WTC11 (cell line): ENCODE results near the gene DTNA. TPM values are rescaled to one million over a fixed set of nuclear protein-coding genes. Genes with fewer than 3 reads are reported as not detected.

Experiments used
- ATAC-seq: fragments of 200-7000 bp; cut with Tn5 transposase; 2 replicates; pipeline ENCODE4 v1.10.0; 2021; ENCODE audit warnings: mild to moderate bottlenecking, moderate library complexity
- CTCF ChIA-PET: fragments of 300-600 bp; sonication (Branson Sonifier 250); formaldehyde crosslinking; loops from one replicate; lab custom pipeline; 2021; ENCODE audit warnings: antibody characterized with exemption; lab: Charles Lee
- POLR2A ChIA-PET: fragments of 350-600 bp; sonication (Branson Sonifier 250); formaldehyde crosslinking; loops from one replicate; lab custom pipeline; 2021; ENCODE audit warnings: antibody characterized with exemption; lab: Charles Lee
- DNase-seq: peaks from one replicate; pipeline ENCODE4 v3.0.0; 2021; ENCODE audit warnings: low spot score
- H3K27ac Mint-ChIP-seq: 2 replicates; pipeline ENCODE4 v1.8.0; 2021; ENCODE audit warnings: mixed read lengths
- H3K27me3 Mint-ChIP-seq: 2 replicates; pipeline ENCODE4 v1.8.0; 2021; ENCODE audit warnings: low read depth, mild to moderate bottlenecking, moderate library complexity, mixed read lengths
- H3K36me3 Mint-ChIP-seq: 2 replicates; pipeline ENCODE4 v1.8.0; 2021; ENCODE audit warnings: mixed read lengths
- H3K4me1 Mint-ChIP-seq: 2 replicates; pipeline ENCODE4 v1.8.0; 2022; ENCODE audit warnings: mixed read lengths
- H3K4me3 Mint-ChIP-seq: 2 replicates; pipeline ENCODE4 v1.8.0; 2021; ENCODE audit warnings: mild to moderate bottlenecking, moderate library complexity, mixed read lengths
- H3K9me3 Mint-ChIP-seq: 2 replicates; pipeline ENCODE4 v1.8.0; 2021; ENCODE audit warnings: mixed read lengths
- ATF1 ChIP-seq: sonication (generic); formaldehyde crosslinking; IDR thresholded peaks from 2 replicates; pipeline ENCODE4 v1.8.1; 2023; ENCODE audit warnings: mild to moderate bottlenecking, moderate library complexity, missing genetic modification reagents
- CBFB ChIP-seq: sonication (generic); formaldehyde crosslinking; IDR thresholded peaks from 2 replicates; pipeline ENCODE4 v1.8.1; 2022; ENCODE audit warnings: mild to moderate bottlenecking, low read depth, missing genetic modification reagents
- ESRRA ChIP-seq: sonication (generic); formaldehyde crosslinking; IDR thresholded peaks from 2 replicates; pipeline ENCODE4 v1.8.1; 2022; ENCODE audit warnings: mild to moderate bottlenecking, missing genetic modification reagents, borderline replicate concordance
- FOXK1 ChIP-seq: sonication (generic); formaldehyde crosslinking; IDR thresholded peaks from 2 replicates; pipeline ENCODE4 v1.8.0; 2022; ENCODE audit warnings: mild to moderate bottlenecking, moderate library complexity, missing genetic modification reagents
- NR1H2 ChIP-seq: sonication (generic); formaldehyde crosslinking; IDR thresholded peaks from 2 replicates; pipeline ENCODE4 v1.9.0; 2021; ENCODE audit warnings: mild to moderate bottlenecking, moderate library complexity, missing genetic modification reagents
- OVOL2 ChIP-seq: fragments of 250-450 bp; sonication (Bioruptor Pico); IDR thresholded peaks from 2 replicates; pipeline ENCODE4 v1.9.0; 2021; ENCODE audit warnings: mild to moderate bottlenecking, borderline replicate concordance
- SP1 ChIP-seq: sonication (generic); formaldehyde crosslinking; conservative IDR thresholded peaks from 2 replicates; pipeline ENCODE4 v1.8.1; 2022; ENCODE audit warnings: missing genetic modification reagents
- ZNF138 ChIP-seq: sonication (generic); formaldehyde crosslinking; conservative IDR thresholded peaks from 2 replicates; pipeline ENCODE4 v1.8.1; 2022; ENCODE audit warnings: mild to moderate bottlenecking, moderate library complexity, missing genetic modification reagents
- total RNA-seq: library from RNA; stranded (reverse); gene quantifications from 3 replicates; pipeline ENCODE4 v1.2.3, GENCODE V29; 2021
- TF ChIP-seq, protein P1 (sequence below): fragments of 200-600 bp; IDR thresholded peaks from 2 replicates; pipeline ENCODE4 v1.8.0; 2022; ENCODE audit warnings: antibody characterized with exemption
- TF ChIP-seq, protein P2 (sequence below): sonication (generic); formaldehyde crosslinking; IDR thresholded peaks from 2 replicates; pipeline ENCODE4 v1.8.1; 2022; ENCODE audit warnings: missing genetic modification reagents, borderline replicate concordance
- TF ChIP-seq, protein P3 (sequence below): sonication (generic); formaldehyde crosslinking; IDR thresholded peaks from 2 replicates; pipeline ENCODE4 v1.8.0; 2023; ENCODE audit warnings: mild to moderate bottlenecking, missing genetic modification reagents
- TF ChIP-seq, protein P4 (sequence below): sonication (generic); formaldehyde crosslinking; IDR thresholded peaks from 2 replicates; pipeline ENCODE4 v1.8.0; 2023; ENCODE audit warnings: missing genetic modification reagents, mild to moderate bottlenecking, borderline replicate concordance
- TF ChIP-seq, protein P5 (sequence below): fragments of 250-450 bp; sonication (Bioruptor Pico); IDR thresholded peaks from 2 replicates; pipeline ENCODE4 v1.9.0; 2021; ENCODE audit warnings: moderate library complexity, mild to moderate bottlenecking, inconsistent platforms, borderline replicate concordance
- TF ChIP-seq, protein P6 (sequence below): fragments of 250-450 bp; sonication (Bioruptor Pico); IDR thresholded peaks from 2 replicates; pipeline ENCODE4 v1.9.0; 2021; ENCODE audit warnings: mild to moderate bottlenecking
- TF ChIP-seq, protein P7 (sequence below): sonication (generic); formaldehyde crosslinking; IDR thresholded peaks from 2 replicates; pipeline ENCODE4 v1.8.0; 2022; ENCODE audit warnings: mild to moderate bottlenecking, missing genetic modification reagents

Gene DTNA
- total RNA-seq, 1 experiment from 2014 or later, result 16.1 TPM

GRCh38 chr18:34800381-34800780 lies 90.3 kb downstream of the DTNA start:
- CTCF ChIA-PET, result no interaction called here
- Mint-ChIP-seq H3K36me3 (no peaks in the 10 kb centered on the region), H3K9me3 (no peaks in the 10 kb centered on the region), H3K4me3 (no peak overlapping the region), H3K27ac (no peak overlapping the region), H3K27me3 (no peaks in the 10 kb centered on the region), H3K4me1 (peaks cover 30% of the 10 kb centered on the region)
- no peak for TF ChIP-seq SP1 (CRISPR knock-in tag)
- TF ChIP-seq, protein P1, sequence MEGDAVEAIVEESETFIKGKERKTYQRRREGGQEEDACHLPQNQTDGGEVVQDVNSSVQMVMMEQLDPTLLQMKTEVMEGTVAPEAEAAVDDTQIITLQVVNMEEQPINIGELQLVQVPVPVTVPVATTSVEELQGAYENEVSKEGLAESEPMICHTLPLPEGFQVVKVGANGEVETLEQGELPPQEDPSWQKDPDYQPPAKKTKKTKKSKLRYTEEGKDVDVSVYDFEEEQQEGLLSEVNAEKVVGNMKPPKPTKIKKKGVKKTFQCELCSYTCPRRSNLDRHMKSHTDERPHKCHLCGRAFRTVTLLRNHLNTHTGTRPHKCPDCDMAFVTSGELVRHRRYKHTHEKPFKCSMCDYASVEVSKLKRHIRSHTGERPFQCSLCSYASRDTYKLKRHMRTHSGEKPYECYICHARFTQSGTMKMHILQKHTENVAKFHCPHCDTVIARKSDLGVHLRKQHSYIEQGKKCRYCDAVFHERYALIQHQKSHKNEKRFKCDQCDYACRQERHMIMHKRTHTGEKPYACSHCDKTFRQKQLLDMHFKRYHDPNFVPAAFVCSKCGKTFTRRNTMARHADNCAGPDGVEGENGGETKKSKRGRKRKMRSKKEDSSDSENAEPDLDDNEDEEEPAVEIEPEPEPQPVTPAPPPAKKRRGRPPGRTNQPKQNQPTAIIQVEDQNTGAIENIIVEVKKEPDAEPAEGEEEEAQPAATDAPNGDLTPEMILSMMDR, result no peak
- TF ChIP-seq ESRRA (CRISPR knock-in tag), result no peak
- TF ChIP-seq ATF1, result no peak
- TF ChIP-seq, protein P2, sequence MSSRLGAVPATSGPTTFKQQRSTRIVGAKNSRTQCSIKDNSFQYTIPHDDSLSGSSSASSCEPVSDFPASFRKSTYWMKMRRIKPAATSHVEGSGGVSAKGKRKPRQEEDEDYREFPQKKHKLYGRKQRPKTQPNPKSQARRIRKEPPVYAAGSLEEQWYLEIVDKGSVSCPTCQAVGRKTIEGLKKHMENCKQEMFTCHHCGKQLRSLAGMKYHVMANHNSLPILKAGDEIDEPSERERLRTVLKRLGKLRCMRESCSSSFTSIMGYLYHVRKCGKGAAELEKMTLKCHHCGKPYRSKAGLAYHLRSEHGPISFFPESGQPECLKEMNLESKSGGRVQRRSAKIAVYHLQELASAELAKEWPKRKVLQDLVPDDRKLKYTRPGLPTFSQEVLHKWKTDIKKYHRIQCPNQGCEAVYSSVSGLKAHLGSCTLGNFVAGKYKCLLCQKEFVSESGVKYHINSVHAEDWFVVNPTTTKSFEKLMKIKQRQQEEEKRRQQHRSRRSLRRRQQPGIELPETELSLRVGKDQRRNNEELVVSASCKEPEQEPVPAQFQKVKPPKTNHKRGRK (CRISPR knock-in tag), result no peak
- TF ChIP-seq, protein P3, sequence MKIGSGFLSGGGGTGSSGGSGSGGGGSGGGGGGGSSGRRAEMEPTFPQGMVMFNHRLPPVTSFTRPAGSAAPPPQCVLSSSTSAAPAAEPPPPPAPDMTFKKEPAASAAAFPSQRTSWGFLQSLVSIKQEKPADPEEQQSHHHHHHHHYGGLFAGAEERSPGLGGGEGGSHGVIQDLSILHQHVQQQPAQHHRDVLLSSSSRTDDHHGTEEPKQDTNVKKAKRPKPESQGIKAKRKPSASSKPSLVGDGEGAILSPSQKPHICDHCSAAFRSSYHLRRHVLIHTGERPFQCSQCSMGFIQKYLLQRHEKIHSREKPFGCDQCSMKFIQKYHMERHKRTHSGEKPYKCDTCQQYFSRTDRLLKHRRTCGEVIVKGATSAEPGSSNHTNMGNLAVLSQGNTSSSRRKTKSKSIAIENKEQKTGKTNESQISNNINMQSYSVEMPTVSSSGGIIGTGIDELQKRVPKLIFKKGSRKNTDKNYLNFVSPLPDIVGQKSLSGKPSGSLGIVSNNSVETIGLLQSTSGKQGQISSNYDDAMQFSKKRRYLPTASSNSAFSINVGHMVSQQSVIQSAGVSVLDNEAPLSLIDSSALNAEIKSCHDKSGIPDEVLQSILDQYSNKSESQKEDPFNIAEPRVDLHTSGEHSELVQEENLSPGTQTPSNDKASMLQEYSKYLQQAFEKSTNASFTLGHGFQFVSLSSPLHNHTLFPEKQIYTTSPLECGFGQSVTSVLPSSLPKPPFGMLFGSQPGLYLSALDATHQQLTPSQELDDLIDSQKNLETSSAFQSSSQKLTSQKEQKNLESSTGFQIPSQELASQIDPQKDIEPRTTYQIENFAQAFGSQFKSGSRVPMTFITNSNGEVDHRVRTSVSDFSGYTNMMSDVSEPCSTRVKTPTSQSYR (CRISPR knock-in tag), result no peak
- no peak for ATAC-seq
- POLR2A ChIA-PET, result no interaction called here
- no peak for DNase-seq

GRCh38 chr18:34801774-34802173 lies 91.7 kb downstream of the DTNA start:
- Mint-ChIP-seq H3K4me1 (peaks cover 23% of the 10 kb centered on the region), H3K36me3 (no peaks in the 10 kb centered on the region), H3K4me3 (no peak overlapping the region), H3K27me3 (no peaks in the 10 kb centered on the region), H3K27ac (no peak overlapping the region), H3K9me3 (no peaks in the 10 kb centered on the region)
- CTCF ChIA-PET, result interaction anchor here (1.1 kb wide), 2 partner anchors 14 to 140 kb away, joined by 3 to 4 read pairs; no protein-coding TSS in a partner anchor
- ATAC-seq (peak; percentile 26; the same call in 1 of the 2 replicates), DNase-seq (no peak)
- TF ChIP-seq, protein P4, sequence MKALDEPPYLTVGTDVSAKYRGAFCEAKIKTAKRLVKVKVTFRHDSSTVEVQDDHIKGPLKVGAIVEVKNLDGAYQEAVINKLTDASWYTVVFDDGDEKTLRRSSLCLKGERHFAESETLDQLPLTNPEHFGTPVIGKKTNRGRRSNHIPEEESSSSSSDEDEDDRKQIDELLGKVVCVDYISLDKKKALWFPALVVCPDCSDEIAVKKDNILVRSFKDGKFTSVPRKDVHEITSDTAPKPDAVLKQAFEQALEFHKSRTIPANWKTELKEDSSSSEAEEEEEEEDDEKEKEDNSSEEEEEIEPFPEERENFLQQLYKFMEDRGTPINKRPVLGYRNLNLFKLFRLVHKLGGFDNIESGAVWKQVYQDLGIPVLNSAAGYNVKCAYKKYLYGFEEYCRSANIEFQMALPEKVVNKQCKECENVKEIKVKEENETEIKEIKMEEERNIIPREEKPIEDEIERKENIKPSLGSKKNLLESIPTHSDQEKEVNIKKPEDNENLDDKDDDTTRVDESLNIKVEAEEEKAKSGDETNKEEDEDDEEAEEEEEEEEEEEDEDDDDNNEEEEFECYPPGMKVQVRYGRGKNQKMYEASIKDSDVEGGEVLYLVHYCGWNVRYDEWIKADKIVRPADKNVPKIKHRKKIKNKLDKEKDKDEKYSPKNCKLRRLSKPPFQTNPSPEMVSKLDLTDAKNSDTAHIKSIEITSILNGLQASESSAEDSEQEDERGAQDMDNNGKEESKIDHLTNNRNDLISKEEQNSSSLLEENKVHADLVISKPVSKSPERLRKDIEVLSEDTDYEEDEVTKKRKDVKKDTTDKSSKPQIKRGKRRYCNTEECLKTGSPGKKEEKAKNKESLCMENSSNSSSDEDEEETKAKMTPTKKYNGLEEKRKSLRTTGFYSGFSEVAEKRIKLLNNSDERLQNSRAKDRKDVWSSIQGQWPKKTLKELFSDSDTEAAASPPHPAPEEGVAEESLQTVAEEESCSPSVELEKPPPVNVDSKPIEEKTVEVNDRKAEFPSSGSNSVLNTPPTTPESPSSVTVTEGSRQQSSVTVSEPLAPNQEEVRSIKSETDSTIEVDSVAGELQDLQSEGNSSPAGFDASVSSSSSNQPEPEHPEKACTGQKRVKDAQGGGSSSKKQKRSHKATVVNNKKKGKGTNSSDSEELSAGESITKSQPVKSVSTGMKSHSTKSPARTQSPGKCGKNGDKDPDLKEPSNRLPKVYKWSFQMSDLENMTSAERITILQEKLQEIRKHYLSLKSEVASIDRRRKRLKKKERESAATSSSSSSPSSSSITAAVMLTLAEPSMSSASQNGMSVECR, result no peak
- TF ChIP-seq ZNF138, result no peak
- TF ChIP-seq, protein P5, sequence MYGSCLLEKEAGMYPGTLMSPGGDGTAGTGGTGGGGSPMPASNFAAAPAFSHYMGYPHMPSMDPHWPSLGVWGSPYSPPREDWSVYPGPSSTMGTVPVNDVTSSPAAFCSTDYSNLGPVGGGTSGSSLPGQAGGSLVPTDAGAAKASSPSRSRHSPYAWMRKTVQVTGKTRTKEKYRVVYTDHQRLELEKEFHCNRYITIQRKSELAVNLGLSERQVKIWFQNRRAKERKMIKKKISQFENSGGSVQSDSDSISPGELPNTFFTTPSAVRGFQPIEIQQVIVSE (CRISPR knock-in tag), result no peak
- TF ChIP-seq NR1H2, result no peak
- no peak for TF ChIP-seq CBFB (CRISPR knock-in tag)
- TF ChIP-seq, protein P6, sequence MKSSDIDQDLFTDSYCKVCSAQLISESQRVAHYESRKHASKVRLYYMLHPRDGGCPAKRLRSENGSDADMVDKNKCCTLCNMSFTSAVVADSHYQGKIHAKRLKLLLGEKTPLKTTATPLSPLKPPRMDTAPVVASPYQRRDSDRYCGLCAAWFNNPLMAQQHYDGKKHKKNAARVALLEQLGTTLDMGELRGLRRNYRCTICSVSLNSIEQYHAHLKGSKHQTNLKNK (CRISPR knock-in tag), result no peak
- TF ChIP-seq, protein P7, sequence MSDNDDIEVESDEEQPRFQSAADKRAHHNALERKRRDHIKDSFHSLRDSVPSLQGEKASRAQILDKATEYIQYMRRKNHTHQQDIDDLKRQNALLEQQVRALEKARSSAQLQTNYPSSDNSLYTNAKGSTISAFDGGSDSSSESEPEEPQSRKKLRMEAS (CRISPR knock-in tag), result no peak
- no peak for TF ChIP-seq FOXK1
- no peak for TF ChIP-seq OVOL2 (CRISPR knock-in tag)
- POLR2A ChIA-PET, result interaction anchor here (0.6 kb wide), 1 partner anchor 8 kb away, joined by 11 read pairs; no protein-coding TSS in a partner anchor
